NCI-H748 (cell line): Measurements from ENCODE around the gene GAS6.
"Not testable (repeated sequence)": the region's sequence is repeated elsewhere in the genome, so short reads cannot be mapped to it uniquely, and the experiment has no call there.

Experiments
- DNase-seq: peaks from one replicate; lab custom pipeline; 2025; ENCODE audit not compliant: unreplicated experiment; lab: John Stamatoyannopoulos, UW

Gene GAS6

DNA sequence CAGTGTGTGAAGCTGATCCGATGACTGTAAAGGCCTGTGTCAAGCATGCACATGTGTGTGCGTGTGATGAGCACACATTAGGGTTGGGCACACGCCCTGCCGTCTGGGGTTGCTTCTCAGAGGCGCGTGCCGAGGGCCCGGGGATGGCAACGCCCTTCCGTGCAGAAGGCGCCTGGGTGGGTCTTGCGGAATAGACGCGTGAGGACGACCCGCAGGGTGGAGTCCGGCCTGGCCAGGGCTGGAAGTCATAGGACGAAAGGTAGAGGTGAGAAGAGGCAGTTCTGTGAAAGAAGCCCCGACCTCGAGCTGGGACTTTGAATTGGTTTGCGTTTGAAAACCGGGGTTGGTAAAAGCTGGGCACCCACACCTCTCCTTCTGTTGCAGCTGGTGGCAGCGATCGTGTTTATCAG lies 69.1 kb downstream of the GAS6 start:
- DNase-seq, result no peak

DNA sequence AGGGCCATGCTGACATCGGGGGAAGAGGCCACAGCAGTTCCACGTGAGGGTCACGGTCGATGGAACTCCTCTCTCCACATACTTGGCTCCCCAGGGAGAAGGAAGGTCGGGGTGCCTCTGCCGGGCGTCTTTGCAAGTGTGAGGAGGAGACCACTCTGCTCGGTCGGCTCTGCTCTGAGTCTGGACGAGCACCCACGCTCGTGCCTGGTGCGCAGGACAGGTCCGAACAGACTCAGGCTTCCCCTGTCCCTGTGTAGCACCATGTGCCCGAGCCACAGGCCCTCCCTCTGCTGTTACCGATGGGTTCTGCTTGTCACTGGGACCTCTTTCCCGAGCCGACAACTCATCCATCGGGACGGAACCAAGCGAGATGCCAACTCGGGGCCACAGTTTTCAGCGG lies 69.8 kb downstream of the GAS6 start:
- no peak for DNase-seq

DNA sequence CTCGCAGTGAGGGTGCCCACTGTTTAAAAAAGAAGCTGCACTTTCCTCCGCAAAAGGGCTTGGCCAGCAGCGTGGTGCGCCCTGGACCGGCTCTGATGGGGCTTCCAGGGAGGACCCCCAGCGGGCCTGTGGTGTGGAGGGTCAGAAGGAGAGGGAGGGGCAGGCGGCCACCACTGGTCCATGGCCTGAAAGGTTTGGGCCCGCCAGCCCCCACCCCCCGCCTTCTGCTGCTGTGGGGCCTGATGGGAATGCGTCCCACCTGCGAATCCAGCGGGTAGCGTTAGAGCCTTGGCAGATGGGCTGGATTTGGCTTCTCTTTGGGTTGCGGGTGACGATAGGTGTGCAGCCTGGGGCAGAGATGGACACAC lies 70.2 kb downstream of the GAS6 start:
- DNase-seq, result no peak

DNA sequence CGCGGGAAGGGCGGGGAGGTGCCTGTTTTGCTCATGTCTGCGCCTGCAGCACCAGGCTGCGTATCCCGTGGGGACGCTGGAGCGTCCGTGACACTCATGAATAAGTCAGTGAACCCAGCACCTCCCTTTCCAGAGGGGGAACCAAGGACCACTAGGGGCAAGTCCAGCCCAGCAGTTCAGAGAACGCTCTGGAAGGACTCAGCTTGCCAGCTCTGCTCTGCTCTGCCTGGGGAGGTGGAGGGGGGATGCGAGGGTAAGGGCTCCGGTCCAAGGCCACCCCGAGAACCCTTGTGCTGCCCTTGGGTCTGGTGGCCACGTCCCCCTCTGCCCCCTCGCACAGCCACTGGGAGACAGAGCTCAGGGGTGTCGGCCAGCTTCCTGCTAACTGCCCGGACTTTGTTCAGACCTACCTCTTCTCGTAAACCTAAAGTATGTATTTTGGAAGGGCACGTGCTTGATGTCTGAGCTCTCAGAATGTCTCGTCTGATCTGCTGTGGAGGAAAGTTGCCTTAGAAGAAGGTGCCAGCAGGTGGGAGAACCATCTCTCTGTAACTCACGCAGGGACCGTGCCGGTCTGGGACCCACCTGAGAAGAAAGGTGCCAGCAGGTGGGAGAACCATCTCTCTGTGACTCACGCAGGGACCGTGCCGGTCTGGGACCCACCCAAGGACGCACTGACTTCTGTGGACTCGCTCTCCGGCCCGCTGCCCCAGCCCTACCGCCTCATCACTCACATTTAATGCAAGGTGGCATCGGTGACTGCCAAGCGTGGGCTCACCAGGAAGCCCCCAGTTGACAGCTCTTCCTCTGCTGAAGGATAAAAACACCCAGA lies 70.8 kb downstream of the GAS6 start:
- no peak for DNase-seq

DNA sequence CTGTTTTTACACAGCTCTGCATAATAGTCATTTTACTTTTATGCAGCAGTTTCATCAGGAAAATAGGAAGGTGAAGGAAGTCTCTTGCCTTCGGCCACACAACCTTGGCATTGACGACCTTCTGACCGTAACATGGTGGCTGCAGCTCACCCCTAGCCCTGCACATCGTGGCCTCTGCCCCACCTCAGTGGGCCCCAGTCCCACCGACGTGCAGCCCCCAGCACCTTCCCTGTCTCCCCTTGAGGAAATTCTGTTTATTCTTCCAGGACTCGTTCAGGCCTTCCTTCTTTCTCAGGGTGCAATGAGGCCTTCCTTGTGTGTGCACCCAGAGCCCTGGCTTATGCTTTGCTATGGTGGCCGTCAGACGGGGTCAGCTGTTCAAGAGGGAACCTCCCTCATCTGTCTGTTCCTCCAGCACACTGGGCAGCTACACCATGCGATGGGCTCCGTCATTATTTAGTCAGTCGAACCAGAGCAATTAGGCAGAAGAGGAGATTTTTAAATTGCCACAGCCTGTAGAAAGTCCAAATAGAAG lies 71.6 kb downstream of the GAS6 start:
- DNase-seq, result no peak

DNA sequence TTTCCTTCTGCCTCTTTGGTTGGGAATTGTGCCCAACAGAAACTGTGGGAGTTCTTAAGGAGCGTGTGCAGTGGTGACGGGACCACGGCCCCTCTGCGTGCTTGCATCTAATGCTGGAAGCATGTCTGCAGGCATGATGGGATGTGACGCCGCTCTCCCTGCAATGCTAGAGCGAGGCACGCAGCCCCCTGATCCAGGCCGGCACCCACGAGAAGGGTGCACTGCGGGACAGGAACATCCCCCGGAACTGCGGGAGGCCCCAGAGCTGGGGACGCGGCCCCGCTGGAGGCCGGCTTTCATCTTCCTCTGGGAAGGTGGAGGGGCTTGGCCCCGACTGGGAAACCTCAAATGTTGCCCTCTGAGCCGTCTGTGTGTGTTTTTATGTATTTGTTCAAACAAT lies 72.1 kb downstream of the GAS6 start:
- DNase-seq, result no peak

DNA sequence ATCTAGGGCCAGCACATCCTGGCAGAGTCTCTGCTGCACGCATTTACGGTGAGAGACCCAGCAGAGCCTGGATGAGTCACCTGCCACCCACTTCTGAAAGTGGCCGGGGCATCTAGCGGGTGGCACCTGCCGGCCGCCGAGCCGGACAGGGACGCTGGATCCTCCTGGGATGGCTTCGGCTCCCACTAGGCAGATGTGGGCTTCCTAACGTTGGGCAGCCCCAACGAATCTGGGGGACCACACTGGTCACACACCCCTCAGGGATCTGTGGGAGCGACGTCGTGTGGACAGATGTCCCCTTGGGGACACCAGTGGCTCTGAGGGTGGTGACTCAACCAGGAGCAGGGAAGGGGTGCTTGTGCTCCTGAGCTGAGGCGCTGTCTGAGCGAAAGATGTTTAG lies 72.7 kb downstream of the GAS6 start:
- DNase-seq, result no peak

DNA sequence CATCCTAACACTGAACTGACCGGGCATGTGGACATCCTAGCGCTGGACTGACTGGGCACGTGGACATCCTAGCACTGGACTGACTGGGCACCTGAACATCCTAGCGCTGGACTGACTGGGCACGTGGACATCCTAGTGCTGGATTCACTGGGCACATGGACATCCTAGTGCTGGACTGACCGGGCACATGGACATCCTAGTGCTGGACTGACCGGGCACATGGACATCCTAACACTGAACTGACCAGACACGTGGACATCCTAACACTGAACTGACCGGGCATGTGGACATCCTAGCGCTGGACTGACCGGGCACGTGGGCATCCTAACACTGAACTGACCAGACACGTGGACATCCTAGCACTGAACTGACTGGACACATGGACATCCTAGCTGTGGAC lies 73.9 kb downstream of the GAS6 start:
- not testable (repeated sequence) for DNase-seq

DNA sequence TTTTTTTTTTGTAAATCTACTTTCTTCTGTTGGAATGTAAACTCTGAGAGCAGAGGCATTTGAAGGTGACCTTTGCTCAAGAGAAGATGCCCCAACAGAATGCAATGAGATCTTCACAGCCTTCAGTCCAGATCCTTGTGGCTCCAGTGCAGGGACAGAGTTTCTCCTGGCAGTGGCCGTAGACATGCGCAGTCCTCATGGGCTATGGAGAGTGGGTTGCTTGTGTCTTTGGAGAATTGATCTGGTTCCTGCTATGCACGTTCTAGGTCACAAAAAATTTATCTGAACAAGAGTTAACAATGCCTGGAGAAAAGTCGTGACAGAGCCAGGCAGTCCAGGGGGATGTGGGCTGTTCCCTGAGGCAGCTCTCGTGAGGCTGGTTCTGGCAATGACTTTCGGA lies 74.7 kb downstream of the GAS6 start:
- DNase-seq, result no peak

DNA sequence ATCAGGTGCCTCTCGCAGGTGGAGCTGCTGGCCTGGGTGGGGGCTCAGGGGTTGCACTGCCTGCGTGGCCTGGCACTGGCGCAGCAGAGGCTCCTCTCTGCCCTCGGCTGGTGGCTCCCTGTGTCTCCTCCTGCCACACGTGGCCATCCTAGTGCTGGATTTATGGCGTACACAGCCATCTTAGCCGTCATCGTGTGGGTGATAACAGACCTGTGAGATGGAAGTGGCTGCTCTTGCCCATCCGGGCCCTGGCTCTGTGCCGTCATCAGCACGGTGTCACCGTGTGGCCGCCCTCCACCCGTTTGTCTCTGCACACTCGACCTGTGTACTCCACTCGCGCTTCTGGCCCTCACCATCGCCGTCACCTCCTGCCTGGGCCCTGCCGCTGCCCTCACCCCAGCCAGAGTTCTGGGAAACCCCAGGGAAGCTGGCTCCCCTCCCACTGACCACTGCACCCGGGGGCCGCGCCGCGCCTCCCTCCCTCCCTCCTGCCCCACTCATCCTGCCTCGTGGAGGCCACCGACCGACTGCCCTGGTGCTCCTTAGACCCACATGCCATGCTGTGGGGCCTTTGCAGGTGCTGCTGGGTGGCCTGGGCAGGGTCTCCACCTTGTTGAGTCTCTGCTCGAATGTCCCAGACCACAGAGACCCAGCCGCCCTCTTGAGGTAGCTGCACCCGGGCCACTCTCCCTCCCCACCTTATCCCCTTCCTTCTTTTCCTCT lies 75.3 kb downstream of the GAS6 start:
- DNase-seq, result no peak

DNA sequence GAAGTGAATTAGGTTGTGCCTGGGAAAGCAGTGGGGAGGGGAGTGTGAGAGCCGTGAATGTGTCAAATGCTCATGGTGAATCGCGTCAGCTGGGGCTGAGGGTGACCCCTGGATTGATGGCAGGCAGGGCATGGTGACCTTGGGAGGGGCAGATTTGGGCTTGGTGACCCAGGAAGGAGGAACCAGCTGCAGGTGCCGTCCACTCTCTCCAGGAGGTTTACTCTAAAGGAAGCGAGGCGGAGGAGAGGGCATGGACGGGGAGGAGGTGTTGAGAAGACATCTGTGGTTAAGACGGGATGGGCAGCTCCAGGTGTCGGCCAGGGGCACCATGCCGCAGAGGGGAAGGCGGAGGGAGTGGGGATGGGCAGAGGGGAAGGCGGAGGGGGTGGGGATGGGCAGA lies 76.2 kb downstream of the GAS6 start:
- DNase-seq, result no peak

DNA sequence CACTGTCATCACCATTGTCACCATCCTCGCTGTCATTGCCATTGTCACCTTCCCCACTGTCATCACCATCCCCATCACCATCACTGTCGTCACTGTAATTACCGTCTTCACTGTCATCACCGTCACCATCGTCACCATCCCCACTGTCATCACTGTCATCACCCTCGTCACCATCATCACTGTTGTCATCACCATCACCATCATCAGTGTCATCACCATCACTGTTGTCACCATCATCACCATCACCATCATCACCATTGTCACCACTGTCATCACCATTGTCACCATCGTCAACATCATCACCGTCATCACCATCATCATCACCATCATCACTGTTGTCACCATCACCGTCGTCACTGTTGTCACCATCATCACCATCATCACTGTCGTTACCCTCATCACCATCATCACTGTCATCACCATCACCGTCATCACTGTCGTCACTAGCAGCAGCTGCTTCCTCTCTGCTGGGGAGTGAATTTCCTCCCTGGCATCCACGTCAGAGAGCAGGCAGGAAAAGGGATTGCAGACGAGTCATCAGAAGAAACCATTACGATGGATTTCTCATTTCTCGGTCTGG lies 77.5 kb downstream of the GAS6 start:
- DNase-seq, result no peak

DNA sequence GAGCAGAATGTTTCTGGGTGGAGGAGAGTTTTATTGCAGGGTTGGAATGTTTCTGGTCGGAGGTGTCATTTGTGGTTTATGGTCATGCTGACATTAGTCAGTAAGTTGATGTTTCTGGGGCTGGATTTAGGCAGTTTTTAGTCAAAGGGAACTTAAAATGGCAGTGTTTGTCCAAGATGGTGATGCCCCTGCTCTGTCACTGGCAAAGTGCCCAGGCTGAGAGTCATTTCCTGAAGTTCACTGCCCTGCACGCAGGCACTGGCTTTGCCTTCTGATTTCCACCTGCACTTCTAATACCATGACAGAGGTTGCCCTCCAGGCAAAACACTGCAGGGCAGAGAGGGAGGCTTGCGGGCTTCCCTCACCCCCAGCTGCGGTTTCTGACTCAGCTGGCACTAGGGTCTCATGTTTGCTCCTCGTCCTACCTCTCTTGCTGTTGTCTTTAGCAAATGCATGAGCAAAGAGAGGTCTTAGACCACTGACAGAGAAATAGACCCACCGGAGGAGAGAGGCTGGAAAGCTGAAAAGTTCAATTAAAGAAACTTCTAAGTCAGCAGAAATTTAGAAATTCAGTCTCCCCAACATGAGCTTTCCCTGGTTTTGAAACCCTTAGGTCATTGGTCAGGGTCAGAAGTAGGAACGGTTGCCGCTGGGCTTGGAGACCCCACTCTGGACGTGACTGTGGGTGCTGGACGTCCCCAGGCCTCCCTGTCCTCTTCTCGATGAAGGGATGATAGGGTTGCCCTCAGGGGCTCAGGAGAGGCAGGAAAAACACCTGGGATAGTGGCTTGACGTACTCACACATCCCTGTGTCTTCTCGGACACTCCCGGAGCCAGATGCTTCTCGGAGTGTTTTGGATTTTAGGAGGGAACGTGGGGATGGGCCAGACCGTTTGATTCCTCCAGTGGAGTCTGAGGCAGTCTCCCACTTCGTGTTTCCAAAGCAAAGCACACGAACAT lies 78.5 kb downstream of the GAS6 start:
- DNase-seq, result no peak

DNA sequence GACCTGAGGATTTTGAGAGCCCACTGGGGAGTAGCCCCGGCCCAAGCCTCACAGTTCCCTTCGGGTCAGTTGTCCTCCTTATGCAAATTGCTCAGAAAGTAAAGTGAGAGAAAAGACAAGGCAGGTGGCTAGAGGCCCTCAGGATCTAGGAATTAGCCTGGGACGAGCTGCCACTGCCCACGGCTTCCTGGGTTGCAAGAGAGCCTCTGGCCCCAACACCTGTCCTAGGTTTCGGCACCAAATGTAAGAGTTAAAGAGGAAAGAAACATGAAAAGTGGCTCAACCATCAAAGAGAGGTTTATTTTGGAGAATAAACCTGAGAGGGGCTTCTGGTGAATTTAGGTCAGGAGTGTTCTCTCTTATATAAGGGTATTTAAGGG lies 79.2 kb downstream of the GAS6 start:
- no peak for DNase-seq

DNA sequence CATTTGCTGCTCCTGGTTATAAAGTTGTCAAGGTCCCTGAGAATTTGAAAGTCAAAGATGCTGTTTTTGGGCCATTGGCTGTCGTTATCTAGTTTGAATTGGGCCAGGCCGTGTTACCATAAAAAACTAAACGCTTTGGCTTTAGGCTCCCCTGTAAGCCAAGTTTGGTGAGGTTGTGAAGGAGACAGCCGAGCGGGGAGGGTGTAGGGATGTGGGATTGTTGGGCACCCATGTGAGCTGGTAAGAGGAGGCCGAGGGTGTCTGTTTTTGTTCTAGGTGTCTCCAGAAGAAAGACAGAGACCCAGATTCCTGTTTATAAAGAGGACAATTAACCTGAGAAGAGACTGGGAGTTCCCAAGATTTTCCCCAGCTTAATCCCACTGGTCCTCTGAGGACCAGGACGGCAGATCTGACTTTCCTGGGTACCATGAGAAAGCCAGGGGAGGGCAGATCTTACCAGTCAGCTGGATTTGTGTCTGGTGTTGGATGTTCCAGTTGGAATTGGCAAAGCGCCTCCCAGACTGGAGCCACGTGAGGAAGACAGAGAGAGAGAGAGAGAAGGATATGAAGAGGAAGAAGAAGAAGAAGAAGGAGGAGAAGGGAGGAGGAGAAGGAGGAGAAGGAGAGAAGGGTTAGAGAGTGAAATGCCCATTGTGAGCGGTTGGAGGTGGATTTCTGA lies 79.8 kb downstream of the GAS6 start:
- DNase-seq, result no peak

DNA sequence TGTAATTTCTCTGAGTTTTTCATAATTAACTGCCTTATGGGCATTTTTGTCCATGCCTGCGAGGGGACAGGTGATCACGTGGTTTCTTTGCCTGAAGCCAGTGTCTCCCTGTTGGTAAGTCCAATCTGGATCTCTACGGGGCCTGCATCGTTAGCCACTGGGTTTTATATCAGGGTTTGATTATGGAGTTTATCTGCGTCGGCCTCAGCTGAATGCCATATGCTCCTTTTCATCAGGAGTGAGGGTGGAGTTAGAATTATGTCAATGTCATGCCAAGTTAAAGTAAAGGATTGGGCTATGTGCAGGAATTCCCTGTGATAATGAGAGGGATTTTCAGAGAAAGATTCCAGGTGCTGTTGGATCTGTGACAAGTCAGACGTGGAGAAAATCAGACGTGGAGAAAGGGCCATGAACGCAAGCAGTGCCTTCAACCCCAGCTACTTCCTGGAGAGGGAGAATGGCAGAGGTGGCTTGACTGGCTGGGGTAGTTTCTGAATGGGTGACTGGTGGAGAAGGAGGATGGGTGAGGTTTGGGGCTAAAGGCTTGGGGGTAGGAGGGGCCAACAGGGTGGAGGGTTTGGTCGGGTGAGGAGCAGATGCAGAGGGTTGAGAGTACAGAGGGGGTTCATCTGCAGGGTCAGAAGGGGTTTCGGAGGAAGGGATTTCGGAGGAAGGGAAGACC lies 80.5 kb downstream of the GAS6 start:
- DNase-seq, result no peak

DNA sequence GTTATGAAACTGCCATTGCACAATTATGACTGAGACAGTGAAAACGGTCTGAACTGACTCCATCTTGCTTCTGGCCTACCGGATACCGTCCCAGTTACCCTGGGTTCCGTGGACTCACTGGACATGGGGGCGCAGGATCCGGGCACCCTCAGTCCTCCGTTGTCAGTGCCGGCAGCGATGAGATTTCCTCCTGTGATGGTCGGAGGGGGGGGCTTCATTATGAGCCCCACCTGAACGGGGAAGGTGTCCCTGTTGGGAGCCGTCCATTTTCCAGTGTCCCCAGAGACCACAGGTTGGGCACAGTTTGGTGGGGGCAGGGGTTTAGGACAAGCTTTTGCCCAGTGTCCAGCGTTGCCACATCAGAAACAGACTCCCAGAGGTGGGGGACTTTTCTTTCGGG lies 81.4 kb downstream of the GAS6 start:
- no peak for DNase-seq

DNA sequence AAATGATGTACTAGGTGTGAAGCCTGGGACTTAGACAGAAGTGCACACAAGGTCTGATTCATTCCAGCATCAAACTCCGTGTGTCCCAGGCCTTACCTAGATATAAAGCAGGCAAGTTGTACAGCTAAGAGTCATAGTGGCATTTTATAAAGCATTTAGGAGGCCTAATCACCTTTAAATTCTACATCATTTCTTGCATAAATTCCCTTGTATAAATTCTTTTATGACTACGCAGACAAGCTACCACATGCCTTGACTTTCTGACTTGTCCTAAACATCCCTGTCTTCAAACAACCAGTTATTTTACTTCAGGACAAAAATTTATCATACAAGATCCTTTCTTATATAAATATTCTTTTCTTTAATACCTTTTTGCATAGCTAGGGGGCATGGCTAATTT lies 82.3 kb downstream of the GAS6 start:
- DNase-seq, result no peak

DNA sequence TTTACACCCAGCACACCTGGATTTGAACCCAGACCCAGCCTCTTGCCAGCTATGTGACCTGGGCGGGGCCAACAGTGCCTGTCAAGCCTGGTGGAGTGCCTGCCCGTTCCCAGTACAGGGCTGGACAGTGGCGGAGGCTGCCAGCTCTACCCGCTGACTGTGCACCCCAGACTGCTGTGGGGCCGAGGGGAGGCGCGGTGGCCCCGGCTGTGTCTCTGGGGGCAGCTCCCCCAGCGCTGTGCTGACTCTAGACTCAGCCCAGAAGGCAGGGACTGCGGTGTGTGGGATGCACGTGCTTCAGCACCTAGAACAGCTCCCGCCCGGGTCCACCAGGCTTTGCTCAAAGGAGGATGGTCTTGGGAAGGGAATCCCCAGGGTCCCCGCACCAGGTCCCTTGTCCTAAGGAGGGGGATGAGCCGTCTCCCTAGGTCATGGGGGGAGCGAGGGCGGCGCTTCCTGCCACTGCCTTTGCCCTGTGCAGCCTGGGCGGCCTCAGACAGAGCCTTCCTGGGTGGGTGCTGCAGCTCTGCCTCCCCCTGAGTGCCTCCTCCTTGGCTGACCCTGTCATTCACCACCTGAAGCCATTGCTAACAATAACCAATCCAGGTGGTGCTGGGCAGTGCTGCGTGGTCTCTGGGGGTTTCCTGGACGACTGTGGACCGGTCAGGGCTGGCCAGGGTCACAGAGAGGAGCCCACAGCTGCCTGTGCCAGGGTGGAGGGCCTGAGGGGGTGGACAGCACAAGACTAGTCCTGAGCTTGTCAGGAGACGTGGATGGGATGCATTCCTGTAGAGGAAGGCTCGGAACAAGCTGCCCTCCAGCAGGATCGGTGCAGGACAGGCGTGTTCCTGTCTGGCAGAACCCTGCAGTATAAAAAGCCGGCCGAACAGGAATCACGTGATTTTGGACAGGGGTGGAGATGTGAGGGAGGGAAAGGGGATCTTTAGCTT lies 86.3 kb downstream of the GAS6 start:
- no peak for DNase-seq
